Erythroblast (primary cell): ENCODE data around the gene ACTL10.
"Not testable (repeated sequence)": the region's sequence is repeated elsewhere in the genome, so short reads cannot be mapped to it uniquely, and the experiment has no call there.

Source experiments
- GATA1 ChIP-seq: IDR thresholded peaks from 2 replicates; pipeline ENCODE4 v1.6.1; 2011; ENCODE audit warnings: low read depth, mild to moderate bottlenecking, control low read depth, low read length, moderate library complexity
- POLR2A ChIP-seq: IDR thresholded peaks from 2 replicates; pipeline ENCODE4 v1.6.1; 2011; ENCODE audit warnings: mild to moderate bottlenecking, low read length

GRCh38 chr20:33646959-33647602, 19.7 kb upstream of the ACTL10 start:
- TF ChIP-seq POLR2A, GATA1: not testable (repeated sequence)
